GM23338 (cell line): ENCODE measurements around the gene KSR2. TPM values are rescaled to one million over a fixed set of nuclear protein-coding genes. Genes with fewer than 3 reads are reported as not detected.

Experiments
- ATAC-seq: fragments of 200-7000 bp; cut with Tn5 transposase; 3 replicates; pipeline ENCODE4 v1.9.1; 2020
- DNase-seq: peaks from one replicate; pipeline ENCODE4 v3.0.0-alpha.2; 2015; ENCODE audit warnings: low spot score
- H2AFZ ChIP-seq: fragments of 200-600 bp; sonication (generic); 2 replicates; pipeline ENCODE4 v1.8.0; 2016; ENCODE audit warnings: antibody characterized with exemption, mild to moderate bottlenecking, moderate library complexity
- H3F3A ChIP-seq: fragments of 200-600 bp; sonication (generic); replicated peaks from 2 replicates; pipeline ENCODE4 v1.8.0; 2017; ENCODE audit warnings: antibody characterized with exemption, mixed run types, low read depth
- H3K27ac ChIP-seq: fragments of 200-600 bp; sonication (generic); 2 replicates; pipeline ENCODE4 v1.6.1; 2016; ENCODE audit warnings: low read depth
- H3K27me3 ChIP-seq: fragments of 200-600 bp; sonication (generic); 2 replicates; pipeline ENCODE4 v1.8.0; 2016; ENCODE audit warnings: mild to moderate bottlenecking, mixed run types, moderate library complexity; ENCODE audit not compliant: insufficient read depth
- H3K36me3 ChIP-seq: fragments of 200-600 bp; sonication (generic); 2 replicates; pipeline ENCODE4 v1.8.0; 2016; ENCODE audit warnings: mild to moderate bottlenecking; ENCODE audit not compliant: insufficient read depth
- H3K4me1 ChIP-seq: fragments of 200-600 bp; sonication (generic); 2 replicates; pipeline ENCODE4 v1.8.0; 2016; ENCODE audit warnings: mild to moderate bottlenecking, moderate library complexity; ENCODE audit not compliant: insufficient read depth
- H3K4me2 ChIP-seq: fragments of 200-600 bp; sonication (generic); 2 replicates; pipeline ENCODE4 v1.7.1; 2017; ENCODE audit warnings: mixed run types
- H3K4me3 ChIP-seq: fragments of 200-600 bp; sonication (generic); 2 replicates; pipeline ENCODE4 v1.6.1; 2016; ENCODE audit warnings: mixed run types
- H3K79me2 ChIP-seq: fragments of 200-600 bp; sonication (generic); replicated peaks from 2 replicates; pipeline ENCODE4 v1.8.0; 2017; ENCODE audit warnings: mild to moderate bottlenecking; ENCODE audit not compliant: insufficient read depth
- H3K9me2 ChIP-seq: fragments of 200-600 bp; sonication (generic); 2 replicates; pipeline ENCODE4 v1.8.0; 2017; ENCODE audit not compliant: insufficient read depth
- H4K20me1 ChIP-seq: fragments of 200-600 bp; sonication (generic); replicated peaks from 2 replicates; pipeline ENCODE4 v1.8.0; 2017; ENCODE audit warnings: mild to moderate bottlenecking; ENCODE audit not compliant: insufficient read depth
- H3K27ac Mint-ChIP-seq: 2 replicates; pipeline ENCODE4 v1.8.0; 2020; ENCODE audit warnings: inconsistent platforms, mild to moderate bottlenecking, moderate library complexity, mixed read lengths
- H3K27me3 Mint-ChIP-seq: 3 replicates; pipeline ENCODE4 v1.8.0; 2022; ENCODE audit warnings: low read depth, mild to moderate bottlenecking, moderate library complexity, mixed read lengths, inconsistent platforms; ENCODE audit not compliant: insufficient read depth, poor library complexity
- H3K36me3 Mint-ChIP-seq: 3 replicates; pipeline ENCODE4 v1.8.0; 2021; ENCODE audit warnings: low read depth, mild to moderate bottlenecking, inconsistent platforms, moderate library complexity, mixed read lengths
- H3K4me1 Mint-ChIP-seq: 3 replicates; pipeline ENCODE4 v1.8.0; 2020; ENCODE audit warnings: mild to moderate bottlenecking, inconsistent platforms, mixed read lengths
- H3K4me3 Mint-ChIP-seq: 3 replicates; pipeline ENCODE4 v1.8.0; 2021; ENCODE audit warnings: moderate library complexity, mild to moderate bottlenecking, inconsistent platforms, mixed read lengths
- H3K9me3 Mint-ChIP-seq: 3 replicates; pipeline ENCODE4 v1.8.0; 2020; ENCODE audit warnings: moderate library complexity, mild to moderate bottlenecking, inconsistent platforms, mixed read lengths
- ETS1 ChIP-seq: IDR thresholded peaks from 2 replicates; pipeline ENCODE4 v1.6.1; 2016; ENCODE audit warnings: antibody characterized with exemption
- EZH2phosphoT487 ChIP-seq: fragments of 200-600 bp; sonication (generic); IDR thresholded peaks from one replicate; pipeline ENCODE4 v1.8.1; 2018; ENCODE audit warnings: antibody characterized with exemption; ENCODE audit not compliant: unreplicated experiment
- NANOG ChIP-seq: IDR thresholded peaks from 2 replicates; pipeline ENCODE4 v1.6.1; 2016; ENCODE audit warnings: antibody characterized with exemption, borderline replicate concordance
- POLR2AphosphoS5 ChIP-seq: IDR thresholded peaks from 2 replicates; pipeline ENCODE4 v1.6.1; 2016; ENCODE audit warnings: antibody characterized with exemption, low read depth
- REST ChIP-seq: IDR thresholded peaks from one replicate; pipeline ENCODE4 v1.6.1; 2018; ENCODE audit warnings: antibody characterized with exemption; ENCODE audit not compliant: unreplicated experiment
- STAT1 ChIP-seq: IDR thresholded peaks from one replicate; pipeline ENCODE4 v1.6.1; 2016; ENCODE audit warnings: antibody characterized with exemption; ENCODE audit not compliant: unreplicated experiment
- ZNF114 ChIP-seq: fragments of 250-450 bp; sonication (Bioruptor Pico); IDR thresholded peaks from 2 replicates; pipeline ENCODE4 v1.5.0; 2020; ENCODE audit warnings: mild to moderate bottlenecking, moderate library complexity
- ZNF331 ChIP-seq: fragments of 250-450 bp; sonication (Bioruptor Pico); IDR thresholded peaks from 2 replicates; pipeline ENCODE4 v1.5.0; 2020; ENCODE audit warnings: low read depth, mild to moderate bottlenecking, moderate library complexity
- polyA plus RNA-seq: library from polyadenylated mRNA; unstranded; fragments of >200 nt; fragmentation: Nextera tagmentation; extraction: Ambion mirVana; gene quantifications from 2 replicates; pipeline ENCODE4 v1.2.1, GENCODE V29; 2016
- total RNA-seq: library from RNA; depleted of rRNA; stranded (reverse); fragments of >200 nt; shearing (Covaris generic); gene quantifications from 2 replicates; pipeline ENCODE4 v1.2.3, GENCODE V29; 2014
- TF ChIP-seq, protein P1 (sequence below), 2 experiments: fragments of 200-600 bp in 1 of 2; sonication (generic) in 1 of 2; conservative IDR thresholded peaks; 2 replicates each; pipeline versions ENCODE4 v1.5.1 to v1.6.1; 2016 to 2017; ENCODE audit warnings: antibody characterized with exemption in 2 of 2, low read depth in 2 of 2, mild to moderate bottlenecking in 2 of 2, moderate library complexity in 1 of 2

The KSR2 gene
- total and polyA plus RNA-seq, 2 experiments from 2014 or later, result 1.1 to 2.7 TPM

GRCh38 chr12:117563706-117564105 lies 405.1 kb downstream of the KSR2 start:
- Histone ChIP-seq H3K27ac (no peak overlapping the region), H2AFZ (no peak overlapping the region), H3K79me2 (no peaks in the 10 kb centered on the region), H4K20me1 (no peaks in the 10 kb centered on the region), H3K36me3 (no peaks in the 10 kb centered on the region), H3K4me3 (no peak overlapping the region), H3K4me1 (no peaks in the 10 kb centered on the region), H3F3A (no peaks in the 10 kb centered on the region), H3K27me3 (no peaks in the 10 kb centered on the region), H3K4me2 (no peak overlapping the region), H3K9me2 (no peaks in the 10 kb centered on the region)
- Mint-ChIP-seq H3K27me3 (no peaks in the 10 kb centered on the region), H3K9me3 (no peaks in the 10 kb centered on the region), H3K27ac (no peak overlapping the region), H3K4me3 (no peak overlapping the region), H3K4me1 (peaks cover 3% of the 10 kb centered on the region; the same call in 1 of the 3 replicates), H3K36me3 (no peaks in the 10 kb centered on the region)
- no peak for ATAC-seq
- TF ChIP-seq EZH2phosphoT487, result no peak
- no peak for TF ChIP-seq NANOG
- TF ChIP-seq ETS1, result no peak
- TF ChIP-seq STAT1, result no peak
- no peak for TF ChIP-seq ZNF331 (CRISPR knock-in tag)
- TF ChIP-seq POLR2AphosphoS5, result no peak
- TF ChIP-seq, protein P1, sequence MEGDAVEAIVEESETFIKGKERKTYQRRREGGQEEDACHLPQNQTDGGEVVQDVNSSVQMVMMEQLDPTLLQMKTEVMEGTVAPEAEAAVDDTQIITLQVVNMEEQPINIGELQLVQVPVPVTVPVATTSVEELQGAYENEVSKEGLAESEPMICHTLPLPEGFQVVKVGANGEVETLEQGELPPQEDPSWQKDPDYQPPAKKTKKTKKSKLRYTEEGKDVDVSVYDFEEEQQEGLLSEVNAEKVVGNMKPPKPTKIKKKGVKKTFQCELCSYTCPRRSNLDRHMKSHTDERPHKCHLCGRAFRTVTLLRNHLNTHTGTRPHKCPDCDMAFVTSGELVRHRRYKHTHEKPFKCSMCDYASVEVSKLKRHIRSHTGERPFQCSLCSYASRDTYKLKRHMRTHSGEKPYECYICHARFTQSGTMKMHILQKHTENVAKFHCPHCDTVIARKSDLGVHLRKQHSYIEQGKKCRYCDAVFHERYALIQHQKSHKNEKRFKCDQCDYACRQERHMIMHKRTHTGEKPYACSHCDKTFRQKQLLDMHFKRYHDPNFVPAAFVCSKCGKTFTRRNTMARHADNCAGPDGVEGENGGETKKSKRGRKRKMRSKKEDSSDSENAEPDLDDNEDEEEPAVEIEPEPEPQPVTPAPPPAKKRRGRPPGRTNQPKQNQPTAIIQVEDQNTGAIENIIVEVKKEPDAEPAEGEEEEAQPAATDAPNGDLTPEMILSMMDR (conservative IDR thresholded peaks at IDR 0.05; ENCODE audit: low read depth in 2 of 2), result no peak
- no peak for DNase-seq

DNA sequence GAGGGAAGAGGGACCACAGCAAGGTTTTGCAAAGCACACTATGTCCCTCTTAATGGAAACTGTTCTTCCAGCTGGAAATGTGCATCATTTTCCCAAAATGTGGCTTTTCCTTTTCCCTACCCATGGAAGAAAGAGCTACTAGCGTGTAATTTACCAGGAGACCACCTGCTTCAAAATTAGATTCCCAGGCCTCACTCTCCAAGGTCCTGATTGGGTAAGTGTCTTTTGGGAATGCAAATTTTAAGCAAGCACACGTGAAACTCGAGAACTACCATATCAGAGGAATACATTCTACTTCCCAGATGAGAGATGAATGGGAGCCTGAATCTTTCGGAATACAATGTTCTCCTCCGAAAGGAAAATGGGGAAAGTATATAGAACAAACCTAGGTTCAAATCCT lies 405.8 kb downstream of the KSR2 start:
- H3K79me2 ChIP-seq, result no peaks in the 10 kb centered on the region
- no peaks in the 10 kb centered on the region for H3K36me3 Mint-ChIP-seq
- H3K27ac Mint-ChIP-seq, result no peak overlapping the region
- H3K27me3 Mint-ChIP-seq, result peaks cover under 1% of the 10 kb centered on the region
- H2AFZ ChIP-seq, result no peak overlapping the region
- H3K9me2 ChIP-seq, result 0 out of 2 replicates have a peak, but pooled peaks cover 4% of the 10 kb centered on the region
- DNase-seq (peak; percentile 30), ATAC-seq (peak; percentile 43; the same call in 1 of the 3 replicates)
- H3K4me3 Mint-ChIP-seq, result no peak overlapping the region
- no peak overlapping the region for H3K4me3 ChIP-seq
- H3K4me2 ChIP-seq, result no peak overlapping the region
- no peaks in the 10 kb centered on the region for H3K9me3 Mint-ChIP-seq
- peaks cover 3% of the 10 kb centered on the region; the same call in 1 of the 3 replicates for H3K4me1 Mint-ChIP-seq
- H3K36me3 ChIP-seq, result no peaks in the 10 kb centered on the region
- H4K20me1 ChIP-seq, result no peaks in the 10 kb centered on the region
- H3K27me3 ChIP-seq, result no peaks in the 10 kb centered on the region
- H3F3A ChIP-seq, result no peaks in the 10 kb centered on the region
- H3K4me1 ChIP-seq, result no peaks in the 10 kb centered on the region
- TF ChIP-seq ZNF114 (CRISPR knock-in tag), result no peak
- no peak for TF ChIP-seq EZH2phosphoT487
- TF ChIP-seq STAT1, result no peak
- no peak for TF ChIP-seq ZNF331 (CRISPR knock-in tag)
- peak; percentile 46 for TF ChIP-seq REST
- H3K27ac ChIP-seq, result no peak overlapping the region
